ENCODE data around the gene SNRPA1. TPM values are rescaled to one million over a fixed set of nuclear protein-coding genes. Genes with fewer than 3 reads are reported as not detected.

SNRPA1 gene
- total and polyA plus RNA-seq, 4 experiments from 2014 or later: 76.6 to 100 (median 86.3) TPM

DNA sequence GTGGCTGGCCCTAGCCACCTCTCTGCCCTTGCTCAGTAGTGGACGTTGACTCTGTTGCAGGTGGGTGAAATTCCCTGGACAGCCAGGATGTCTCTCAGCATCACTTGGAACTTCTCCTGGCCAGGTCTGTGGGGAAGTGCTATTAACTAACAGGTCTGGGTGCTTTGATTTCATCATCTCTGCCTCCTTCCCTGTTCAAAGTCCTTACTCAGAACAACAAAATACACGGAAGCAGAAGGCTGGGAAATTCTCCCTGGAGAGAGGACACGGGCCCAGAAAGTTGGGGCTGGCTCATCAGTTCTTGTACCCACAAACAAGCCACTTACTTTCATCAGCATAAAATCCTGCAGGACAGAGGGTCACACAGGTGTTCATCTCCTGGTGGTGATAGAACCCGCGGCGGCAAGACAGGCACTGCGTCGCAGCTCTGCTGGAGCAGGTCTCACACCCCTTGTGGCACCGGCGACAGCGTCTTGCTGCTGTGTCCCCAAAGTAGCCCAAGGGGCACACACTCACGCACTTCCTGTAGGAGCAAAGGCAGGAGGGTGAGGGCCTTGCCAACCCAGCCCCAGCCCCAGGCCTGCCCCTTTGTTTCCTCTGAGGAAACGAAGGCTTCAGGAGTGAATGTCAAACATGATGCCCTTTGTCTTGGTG is 29.6 kb upstream of the SNRPA1 start:
- H3K27me3 Mint-ChIP-seq: peaks cover 8 to 16% of the 10 kb centered on the region in 2 donors
- POLR2A ChIA-PET (ENCODE audit: partially characterized antibody): interaction anchor here (0.9 kb wide), 1 partner anchor 9 kb away, joined by 3 read pairs; no protein-coding TSS in a partner anchor

GRCh38 chr15:101323793-101324523 is 28.9 kb upstream of the SNRPA1 start:
- no peaks in the 10 kb centered on the region for H3K9me3 ChIP-seq (ENCODE audit: control insufficient read depth in 1 of 2, low read length in 2 of 2)
- no peaks in the 10 kb centered on the region for H3K9me3 Mint-ChIP-seq
- no peak overlapping the region for H3K4me3 Mint-ChIP-seq
- peaks cover 11% of the 10 kb centered on the region for H3K4me1 ChIP-seq (ENCODE audit: insufficient read depth, low read length)
- H3K27ac ChIP-seq (ENCODE audit: low read depth, low read length): no peak overlapping the region
- no peak overlapping the region for H3K27ac Mint-ChIP-seq
- ChIA-PET CTCF (ENCODE audit: partially characterized antibody) (no interaction called here), POLR2A (ENCODE audit: partially characterized antibody) (interaction anchor here (0.9 kb wide), 1 partner anchor 9 kb away, joined by 3 read pairs; no protein-coding TSS in a partner anchor)
- peaks cover 6 to 14% (median 10%) of the 10 kb centered on the region in 4 donors for H3K4me1 Mint-ChIP-seq
- no peak overlapping the region for H3K4me3 ChIP-seq (ENCODE audit: low read length in 2 of 2)
- intact Hi-C loops (cut with micrococcal nuclease): no loop called here
- H3K36me3 Mint-ChIP-seq: no peaks in the 10 kb centered on the region
- H3K27me3 Mint-ChIP-seq: peaks cover 10 to 16% of the 10 kb centered on the region in 2 donors
- H3K36me3 ChIP-seq (ENCODE audit: insufficient read depth, low read length): no peaks in the 10 kb centered on the region
- DNase-seq: no peak
- H3K27me3 ChIP-seq (ENCODE audit: insufficient read depth, low read length): no peaks in the 10 kb centered on the region

More for the DNA sequence above, 29.6 kb upstream of the SNRPA1 start:
- Histone ChIP-seq H3K27ac (ENCODE audit: low read depth, low read length) (no peak overlapping the region), H3K27me3 (ENCODE audit: insufficient read depth, low read length) (no peaks in the 10 kb centered on the region), H3K9me3 (ENCODE audit: control insufficient read depth in 1 of 2, low read length in 2 of 2) (no peaks in the 10 kb centered on the region), H3K4me3 (ENCODE audit: low read length in 2 of 2) (no peak overlapping the region), H3K4me1 (ENCODE audit: insufficient read depth, low read length) (peaks cover 11% of the 10 kb centered on the region), H3K36me3 (ENCODE audit: insufficient read depth, low read length) (no peaks in the 10 kb centered on the region)
- Mint-ChIP-seq H3K27ac (no peak overlapping the region), H3K9me3 (no peaks in the 10 kb centered on the region), H3K4me1 (peaks cover 6 to 14% (median 10%) of the 10 kb centered on the region in 4 donors), H3K36me3 (no peaks in the 10 kb centered on the region), H3K4me3 (no peak overlapping the region)
- DNase-seq: no peak
- intact Hi-C loops (cut with micrococcal nuclease): no loop called here
- CTCF ChIA-PET (ENCODE audit: partially characterized antibody): no interaction called here

DNA sequence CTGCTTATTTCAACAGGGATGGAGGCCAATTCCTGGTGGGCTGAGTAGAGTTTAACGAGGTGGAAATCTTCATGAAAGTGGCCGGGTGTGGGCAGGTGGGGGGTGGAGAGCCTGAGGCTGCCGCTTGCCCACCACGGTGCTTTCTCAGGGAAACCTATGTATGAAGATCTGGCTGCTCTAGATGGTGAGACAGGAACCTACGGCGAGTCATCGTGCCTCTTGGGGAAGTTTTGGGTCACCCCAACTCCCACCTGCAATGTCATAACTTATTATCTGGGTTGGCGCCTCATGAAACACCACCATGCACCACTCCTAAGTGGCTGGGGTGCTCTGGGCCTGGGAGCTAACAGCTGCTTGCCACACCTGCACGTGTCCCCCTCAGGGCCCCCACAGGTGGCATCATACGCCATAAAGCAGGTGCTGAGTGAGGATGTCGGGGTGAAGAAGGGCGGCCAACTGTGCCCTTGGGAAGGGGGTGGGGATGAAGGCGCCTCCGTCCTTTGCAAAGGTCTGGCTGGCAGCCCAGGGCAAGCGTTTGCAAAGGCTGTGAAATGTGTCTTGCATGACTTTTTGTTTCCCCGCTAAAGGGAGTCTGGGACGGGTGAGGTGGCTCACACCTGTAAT is 27.9 kb upstream of the SNRPA1 start:
- H3K4me3 ChIP-seq (ENCODE audit: low read length in 2 of 2): no peak overlapping the region
- H3K27ac Mint-ChIP-seq: no peak overlapping the region
- H3K27me3 Mint-ChIP-seq: peaks cover 10 to 13% of the 10 kb centered on the region in 2 donors
- ChIA-PET POLR2A (ENCODE audit: partially characterized antibody) (no interaction called here), CTCF (ENCODE audit: partially characterized antibody) (no interaction called here)
- no peaks in the 10 kb centered on the region for H3K36me3 Mint-ChIP-seq
- peaks cover 11% of the 10 kb centered on the region for H3K4me1 ChIP-seq (ENCODE audit: insufficient read depth, low read length)
- no peaks in the 10 kb centered on the region for H3K9me3 ChIP-seq (ENCODE audit: control insufficient read depth in 1 of 2, low read length in 2 of 2)
- H3K4me1 Mint-ChIP-seq: peaks cover 6 to 14% (median 10%) of the 10 kb centered on the region in 4 donors
- no peaks in the 10 kb centered on the region for H3K27me3 ChIP-seq (ENCODE audit: insufficient read depth, low read length)
- no peaks in the 10 kb centered on the region for H3K9me3 Mint-ChIP-seq
- H3K27ac ChIP-seq (ENCODE audit: low read depth, low read length): no peak overlapping the region
- no peak for DNase-seq
- no peaks in the 10 kb centered on the region for H3K36me3 ChIP-seq (ENCODE audit: insufficient read depth, low read length)
- intact Hi-C loops (cut with micrococcal nuclease): no loop called here
- no peak overlapping the region for H3K4me3 Mint-ChIP-seq

DNA sequence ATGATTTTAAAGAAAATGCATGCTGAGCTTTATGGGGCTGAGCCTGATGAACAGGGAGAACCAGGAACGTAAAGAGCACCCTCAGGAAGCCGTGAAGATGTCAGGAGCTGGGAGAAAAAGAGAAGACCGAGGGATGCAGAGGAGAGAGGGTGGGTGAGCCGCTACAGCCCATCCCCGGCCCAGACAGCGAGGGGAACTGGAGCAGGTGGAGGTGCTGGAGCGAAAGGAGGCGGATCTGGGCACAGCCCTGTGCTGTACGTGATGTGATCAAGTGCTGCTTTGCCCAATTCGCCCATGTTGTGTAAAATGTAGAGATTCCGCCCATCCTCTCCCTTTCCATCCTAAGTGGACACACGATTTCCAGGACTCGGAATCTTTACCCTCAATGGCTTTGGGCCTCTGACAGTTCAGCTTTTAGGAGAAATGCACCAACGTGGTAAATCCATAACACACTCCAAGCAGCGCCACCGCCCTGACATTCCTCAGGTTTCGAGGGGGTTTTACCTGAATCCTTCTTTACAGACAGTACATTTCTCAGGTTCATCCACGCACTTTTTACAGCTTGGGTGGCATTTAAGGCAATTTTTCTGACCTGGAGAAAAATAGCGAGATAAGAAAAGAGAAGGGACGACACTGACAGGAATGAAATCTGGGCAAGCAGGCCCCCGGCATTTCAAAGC is 27.1 kb upstream of the SNRPA1 start:
- Histone ChIP-seq H3K27me3 (ENCODE audit: insufficient read depth, low read length) (no peaks in the 10 kb centered on the region), H3K4me3 (ENCODE audit: low read length in 2 of 2) (no peak overlapping the region), H3K9me3 (ENCODE audit: control insufficient read depth in 1 of 2, low read length in 2 of 2) (no peaks in the 10 kb centered on the region), H3K27ac (ENCODE audit: low read depth, low read length) (no peak overlapping the region), H3K4me1 (ENCODE audit: insufficient read depth, low read length) (peaks cover 11% of the 10 kb centered on the region), H3K36me3 (ENCODE audit: insufficient read depth, low read length) (no peaks in the 10 kb centered on the region)
- DNase-seq: no peak
- ChIA-PET POLR2A (ENCODE audit: partially characterized antibody) (no interaction called here), CTCF (ENCODE audit: partially characterized antibody) (interaction anchor here (3.0 to 3.2 kb wide), 2 partner anchors 10 to 19 kb away, joined by 17 to 28 read pairs; no protein-coding TSS in a partner anchor)
- no peak overlapping the region for H3K4me3 Mint-ChIP-seq
- H3K27ac Mint-ChIP-seq: peak overlapping the region in 1 of 7 donors; percentile 57
- intact Hi-C loops (cut with micrococcal nuclease): no loop called here
- H3K27me3 Mint-ChIP-seq: peaks cover 10 to 13% of the 10 kb centered on the region in 2 donors
- H3K36me3 Mint-ChIP-seq: no peaks in the 10 kb centered on the region
- no peaks in the 10 kb centered on the region for H3K9me3 Mint-ChIP-seq
- peaks cover 6 to 14% (median 10%) of the 10 kb centered on the region in 4 donors for H3K4me1 Mint-ChIP-seq

- intact Hi-C loops (cut with micrococcal nuclease): loop anchor here (1.0 kb wide), 2 partner anchors 14 to 20 kb away; no protein-coding TSS in a partner anchor
- peak overlapping the region; percentile 41 to 96 (median 87) for H3K27ac Mint-ChIP-seq
- no peaks in the 10 kb centered on the region for H3K9me3 ChIP-seq (ENCODE audit: control insufficient read depth in 1 of 2, low read length in 2 of 2)
- POLR2A ChIA-PET (ENCODE audit: partially characterized antibody): interaction anchor here (0.7 to 3.6 kb wide), 8 partner anchors 9 to 331 kb away, joined by 3 to 56 read pairs (median 4); partner anchors contain the start of gene SNRPA1
- DNase-seq: peak; percentile 51 to 67 (median 64)
- peaks cover 11% of the 10 kb centered on the region for H3K4me1 ChIP-seq (ENCODE audit: insufficient read depth, low read length)
- no peak overlapping the region for H3K27ac ChIP-seq (ENCODE audit: low read depth, low read length)
- no peaks in the 10 kb centered on the region for H3K36me3 ChIP-seq (ENCODE audit: insufficient read depth, low read length)
- CTCF ChIA-PET (ENCODE audit: partially characterized antibody): interaction anchor here (0.9 to 5.2 kb wide), 15 partner anchors 8 to 337 kb away, joined by 3 to 28 read pairs (median 8); partner anchors contain the start of gene SNRPA1
- H3K27me3 ChIP-seq (ENCODE audit: insufficient read depth, low read length): no peaks in the 10 kb centered on the region
- peaks cover 3 to 5% of the 10 kb centered on the region in 2 donors for H3K27me3 Mint-ChIP-seq
- H3K4me1 Mint-ChIP-seq: peaks cover 6 to 14% (median 10%) of the 10 kb centered on the region in 4 donors
- H3K4me3 ChIP-seq (ENCODE audit: low read length in 2 of 2): peak overlapping the region; percentile 19 to 34
- H3K36me3 Mint-ChIP-seq: no peaks in the 10 kb centered on the region
- H3K9me3 Mint-ChIP-seq: no peaks in the 10 kb centered on the region
- peak overlapping the region; percentile 72 to 89 (median 86) for H3K4me3 Mint-ChIP-seq
Measured at GRCh38 chr15:101320501-101321052, 25.5 kb upstream of the SNRPA1 start.

- intact Hi-C loops (cut with micrococcal nuclease): no loop called here
- peak overlapping the region in 2 of 7 donors; percentile 35 to 66 for H3K27ac Mint-ChIP-seq
- no peaks in the 10 kb centered on the region for H3K9me3 Mint-ChIP-seq
- Histone ChIP-seq H3K4me1 (ENCODE audit: insufficient read depth, low read length) (peaks cover 11% of the 10 kb centered on the region), H3K9me3 (ENCODE audit: control insufficient read depth in 1 of 2, low read length in 2 of 2) (no peaks in the 10 kb centered on the region), H3K27ac (ENCODE audit: low read depth, low read length) (no peak overlapping the region), H3K27me3 (ENCODE audit: insufficient read depth, low read length) (no peaks in the 10 kb centered on the region), H3K36me3 (ENCODE audit: insufficient read depth, low read length) (no peaks in the 10 kb centered on the region), H3K4me3 (ENCODE audit: low read length in 2 of 2) (no peak overlapping the region)
- ChIA-PET POLR2A (ENCODE audit: partially characterized antibody) (interaction anchor here (3.5 to 3.6 kb wide), 2 partner anchors 14 to 23 kb away, joined by 35 to 56 read pairs; partner anchors contain the start of gene SNRPA1), CTCF (ENCODE audit: partially characterized antibody) (interaction anchor here (0.5 to 5.2 kb wide), 6 partner anchors 18 to 323 kb away, joined by 3 to 23 read pairs (median 6); no protein-coding TSS in a partner anchor)
- H3K27me3 Mint-ChIP-seq: peaks cover 2 to 3% of the 10 kb centered on the region in 2 donors
- H3K36me3 Mint-ChIP-seq: no peaks in the 10 kb centered on the region
- peaks cover 6 to 14% (median 10%) of the 10 kb centered on the region in 4 donors for H3K4me1 Mint-ChIP-seq
- DNase-seq: no peak
- H3K4me3 Mint-ChIP-seq: no peak overlapping the region
Measured at GRCh38 chr15:101318839-101319238, 23.8 kb upstream of the SNRPA1 start.

All from CD4-positive, alpha-beta memory T cell (primary cell).